Thyroid gland (tissue), 4 donors: ENCODE results near the gene NAT9.

ENCODE experiments used
- CTCF ChIP-seq, 6 experiments: fragments of 200-600 bp in 3 of 6; fragments of 450-650 bp in 3 of 6; sonication (generic) in 3 of 6; IDR thresholded peaks; one replicate each; pipeline ENCODE4 v1.5.1; 2016 to 2019; ENCODE audit warnings: antibody characterized with exemption in 6 of 6, mild to moderate bottlenecking in 2 of 6, inconsistent platforms in 1 of 6, moderate library complexity in 1 of 6
- POLR2A ChIP-seq, 2 donors: fragments of 450-650 bp; IDR thresholded peaks; one replicate each; pipeline ENCODE4 v1.6.1; 2017; ENCODE audit warnings: antibody characterized with exemption in 2 of 2, mild to moderate bottlenecking in 2 of 2, moderate library complexity in 1 of 2

- no peak for TF ChIP-seq CTCF (IDR thresholded peaks at IDR 0.05)
- TF ChIP-seq POLR2A (IDR thresholded peaks at IDR 0.05) = no peak
These were observed 8.1 kb upstream of the NAT9 start for GRCh38 chr17:74784125-74784810.
